ENCODE measurements around the gene CALCOCO1.
"Not testable (repeated sequence)": the region's sequence is repeated elsewhere in the genome, so short reads cannot be mapped to it uniquely, and the experiment has no call there.

Gene CALCOCO1

GRCh38 chr12:53727310-53728041 lies at the start of gene CALCOCO1:
Gene CALCOCO1, minus strand, starts transcription at chr12:53727452. Its CDS starts 2,210 bp downstream, at chr12:53725242.
- DNase-seq, result peak; percentile 97 to 98

GRCh38 chr12:53776872-53777271 lies 49.6 kb upstream of the CALCOCO1 start:
- DNase-seq, result no peak

- DNase-seq, result no peak
These were observed 48.4 kb upstream of the CALCOCO1 start for GRCh38 chr12:53775478-53776145.

- DNase-seq, result no peak
These were observed 43.0 kb upstream of the CALCOCO1 start for GRCh38 chr12:53770281-53770680.

GRCh38 chr12:53768976-53769375 lies 41.7 kb upstream of the CALCOCO1 start:
- DNase-seq, result peak; percentile 31 to 81

GRCh38 chr12:53766881-53767280 lies 39.6 kb upstream of the CALCOCO1 start:
- DNase-seq, result no peak

GRCh38 chr12:53765891-53766290 lies 38.6 kb upstream of the CALCOCO1 start:
- no peak for DNase-seq

GRCh38 chr12:53764615-53765014 lies 37.4 kb upstream of the CALCOCO1 start:
- no peak for DNase-seq

- not testable (repeated sequence) for DNase-seq
These were observed 35.5 kb upstream of the CALCOCO1 start for GRCh38 chr12:53762793-53763192.

GRCh38 chr12:53761306-53761705 lies 34.1 kb upstream of the CALCOCO1 start:
- no peak for DNase-seq

- peak in 1 of 2 experiments; percentile 62 for DNase-seq
These were observed 32.0 kb upstream of the CALCOCO1 start for GRCh38 chr12:53759261-53759660.

- no peak for DNase-seq
These were observed 31.5 kb upstream of the CALCOCO1 start for GRCh38 chr12:53758730-53759103.

- no peak for DNase-seq
These were observed 31.0 kb upstream of the CALCOCO1 start for GRCh38 chr12:53758081-53758729.

GRCh38 chr12:53757101-53757770 lies 30.0 kb upstream of the CALCOCO1 start:
- peak; percentile 33 to 76 for DNase-seq

GRCh38 chr12:53756300-53757100 lies 29.2 kb upstream of the CALCOCO1 start:
- peak in 1 of 2 experiments; percentile 49 for DNase-seq

- no peak for DNase-seq
These were observed 28.6 kb upstream of the CALCOCO1 start for GRCh38 chr12:53755893-53756292.

GRCh38 chr12:53755451-53755891 lies 28.2 kb upstream of the CALCOCO1 start:
- DNase-seq, result peak in 1 of 2 experiments; percentile 46

- peak in 1 of 2 experiments; percentile 54 for DNase-seq
These were observed 27.5 kb upstream of the CALCOCO1 start for GRCh38 chr12:53754633-53755264.

GRCh38 chr12:53754188-53754585 lies 26.9 kb upstream of the CALCOCO1 start:
- DNase-seq, result no peak

GRCh38 chr12:53752621-53753020 lies 25.4 kb upstream of the CALCOCO1 start:
- DNase-seq, result no peak

- no peak for DNase-seq
These were observed 24.9 kb upstream of the CALCOCO1 start for GRCh38 chr12:53752192-53752601.

All from NCI-H524 (cell line).